ENCODE results near the gene IL19.

GRCh38 chr1:206867239-206867638 lies 96.7 kb downstream of the IL19 start:
- no peak for TF ChIP-seq POLR2A (IDR thresholded peaks at IDR 0.05)
- TF ChIP-seq, protein P1, sequence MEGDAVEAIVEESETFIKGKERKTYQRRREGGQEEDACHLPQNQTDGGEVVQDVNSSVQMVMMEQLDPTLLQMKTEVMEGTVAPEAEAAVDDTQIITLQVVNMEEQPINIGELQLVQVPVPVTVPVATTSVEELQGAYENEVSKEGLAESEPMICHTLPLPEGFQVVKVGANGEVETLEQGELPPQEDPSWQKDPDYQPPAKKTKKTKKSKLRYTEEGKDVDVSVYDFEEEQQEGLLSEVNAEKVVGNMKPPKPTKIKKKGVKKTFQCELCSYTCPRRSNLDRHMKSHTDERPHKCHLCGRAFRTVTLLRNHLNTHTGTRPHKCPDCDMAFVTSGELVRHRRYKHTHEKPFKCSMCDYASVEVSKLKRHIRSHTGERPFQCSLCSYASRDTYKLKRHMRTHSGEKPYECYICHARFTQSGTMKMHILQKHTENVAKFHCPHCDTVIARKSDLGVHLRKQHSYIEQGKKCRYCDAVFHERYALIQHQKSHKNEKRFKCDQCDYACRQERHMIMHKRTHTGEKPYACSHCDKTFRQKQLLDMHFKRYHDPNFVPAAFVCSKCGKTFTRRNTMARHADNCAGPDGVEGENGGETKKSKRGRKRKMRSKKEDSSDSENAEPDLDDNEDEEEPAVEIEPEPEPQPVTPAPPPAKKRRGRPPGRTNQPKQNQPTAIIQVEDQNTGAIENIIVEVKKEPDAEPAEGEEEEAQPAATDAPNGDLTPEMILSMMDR (IDR thresholded peaks at IDR 0.05), result no peak

Measured in uterus (tissue), 2 donors.